ENCODE measurements around the gene ADGRF5.

- no peak for TF ChIP-seq POLR2A (IDR thresholded peaks at IDR 0.05)
- no peak for TF ChIP-seq CTCF (IDR thresholded peaks at IDR 0.05)
These were observed 39.5 kb upstream of the ADGRF5 start for GRCh38 chr6:46961232-46961631.

Measured in Peyer's patch (tissue), 4 donors.